Esophagus muscularis mucosa (tissue), 3 donors: ENCODE measurements around the gene PTGR1.

Experiments used
- POLR2AphosphoS5 ChIP-seq, 2 donors: sonication (generic); formaldehyde crosslinking; IDR thresholded peaks; one replicate each; pipeline ENCODE4 v1.6.1; 2017; ENCODE audit warnings: antibody characterized with exemption in 2 of 2
- TF ChIP-seq, protein P1 (sequence below), 3 experiments: fragments of 200-600 bp in 2 of 3; fragments of 450-650 bp in 1 of 3; sonication (generic) in 2 of 3; IDR thresholded peaks; one replicate each; pipeline ENCODE4 v1.5.1; 2017 to 2019; ENCODE audit warnings: antibody characterized with exemption in 3 of 3, mild to moderate bottlenecking in 2 of 3, moderate library complexity in 1 of 3

GRCh38 chr9:111622626-111623025, 23.2 kb upstream of the PTGR1 start:
- TF ChIP-seq, protein P1, sequence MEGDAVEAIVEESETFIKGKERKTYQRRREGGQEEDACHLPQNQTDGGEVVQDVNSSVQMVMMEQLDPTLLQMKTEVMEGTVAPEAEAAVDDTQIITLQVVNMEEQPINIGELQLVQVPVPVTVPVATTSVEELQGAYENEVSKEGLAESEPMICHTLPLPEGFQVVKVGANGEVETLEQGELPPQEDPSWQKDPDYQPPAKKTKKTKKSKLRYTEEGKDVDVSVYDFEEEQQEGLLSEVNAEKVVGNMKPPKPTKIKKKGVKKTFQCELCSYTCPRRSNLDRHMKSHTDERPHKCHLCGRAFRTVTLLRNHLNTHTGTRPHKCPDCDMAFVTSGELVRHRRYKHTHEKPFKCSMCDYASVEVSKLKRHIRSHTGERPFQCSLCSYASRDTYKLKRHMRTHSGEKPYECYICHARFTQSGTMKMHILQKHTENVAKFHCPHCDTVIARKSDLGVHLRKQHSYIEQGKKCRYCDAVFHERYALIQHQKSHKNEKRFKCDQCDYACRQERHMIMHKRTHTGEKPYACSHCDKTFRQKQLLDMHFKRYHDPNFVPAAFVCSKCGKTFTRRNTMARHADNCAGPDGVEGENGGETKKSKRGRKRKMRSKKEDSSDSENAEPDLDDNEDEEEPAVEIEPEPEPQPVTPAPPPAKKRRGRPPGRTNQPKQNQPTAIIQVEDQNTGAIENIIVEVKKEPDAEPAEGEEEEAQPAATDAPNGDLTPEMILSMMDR (IDR thresholded peaks at IDR 0.05), result no peak
- no peak for TF ChIP-seq POLR2AphosphoS5 (IDR thresholded peaks at IDR 0.05)
